ENCODE measurements around the gene CACNA1A. TPM values are rescaled to one million over a fixed set of nuclear protein-coding genes. Genes with fewer than 3 reads are reported as not detected.

Gene CACNA1A
- total and polyA plus RNA-seq, 8 donors, result 2.4 to 42.6 (median 6.8) TPM

GRCh38 chr19:13294812-13295567, 211.3 kb downstream of the CACNA1A start:
- Histone ChIP-seq H3K36me3 (no peaks in the 10 kb centered on the region), H3K9me3 (no peaks in the 10 kb centered on the region), H3K4me1 (no peaks in the 10 kb centered on the region), H3K4me3 (no peak overlapping the region), H3K27ac (no peak overlapping the region), H3K27me3 (peaks cover 0 to 10% (median 0%) of the 10 kb centered on the region in 4 donors)
- FAIRE-seq, result no peak
- WGBS, 2 donors, result 47 to 62% methylated on average over 5 of the region's 5 CpGs
- intact Hi-C loops (cut with DNase I), result no loop called here
- DNase-seq, result no peak
- no peak for ATAC-seq
- TF ChIP-seq CTCF (IDR thresholded peaks at IDR 0.05), result no peak

- Histone ChIP-seq H3K36me3 (no peaks in the 10 kb centered on the region), H3K27me3 (no peaks in the 10 kb centered on the region), H3K9me3 (no peaks in the 10 kb centered on the region), H3K4me1 (no peaks in the 10 kb centered on the region), H3K27ac (no peak overlapping the region), H3K4me3 (no peak overlapping the region)
- DNase-seq, result no peak
- no peak for FAIRE-seq
- no peak for TF ChIP-seq CTCF (IDR thresholded peaks at IDR 0.05)
- ATAC-seq, result no peak
- 61 to 87% methylated on average over 3 of the region's 3 CpGs for whole genome bisulfite sequencing, 2 donors
- intact Hi-C loops (cut with DNase I), result no loop called here
These were observed 214.4 kb downstream of the CACNA1A start for GRCh38 chr19:13291913-13292312.

- Histone ChIP-seq H3K4me3 (no peak overlapping the region), H3K27me3 (no peaks in the 10 kb centered on the region), H3K36me3 (no peaks in the 10 kb centered on the region), H3K4me1 (no peaks in the 10 kb centered on the region), H3K9me3 (no peaks in the 10 kb centered on the region), H3K27ac (no peak overlapping the region)
- FAIRE-seq (no peak), ATAC-seq (no peak), DNase-seq (no peak)
- WGBS, 2 donors, result 60 to 87% methylated on average over 4 of the region's 4 CpGs
- TF ChIP-seq CTCF (IDR thresholded peaks at IDR 0.05), result no peak
- intact Hi-C loops (cut with DNase I), result no loop called here
These were observed 215.5 kb downstream of the CACNA1A start for GRCh38 chr19:13290741-13291140.

- FAIRE-seq (no peak), ATAC-seq (no peak), DNase-seq (no peak)
- Histone ChIP-seq H3K27ac (no peak overlapping the region), H3K9me3 (no peaks in the 10 kb centered on the region), H3K4me3 (no peak overlapping the region), H3K27me3 (no peaks in the 10 kb centered on the region), H3K4me1 (no peaks in the 10 kb centered on the region), H3K36me3 (no peaks in the 10 kb centered on the region)
- TF ChIP-seq CTCF (IDR thresholded peaks at IDR 0.05), result no peak
- intact Hi-C loops (cut with DNase I), result loop anchor here in 1 of 3 donors (10.0 kb wide), 1 partner anchor 136 kb away; no protein-coding TSS in a partner anchor
- WGBS, 2 donors, result 74 to 75% methylated on average over 4 of the region's 4 CpGs
These were observed 217.0 kb downstream of the CACNA1A start for GRCh38 chr19:13289295-13289694.

All from pancreas (tissue), 10 donors.